Measurements from ENCODE around the gene HADHB. TPM values are rescaled to one million over a fixed set of nuclear protein-coding genes. Genes with fewer than 3 reads are reported as not detected.

HADHB gene
- total RNA-seq, 1 experiment from 2014 or later, result 41.3 TPM

DNA sequence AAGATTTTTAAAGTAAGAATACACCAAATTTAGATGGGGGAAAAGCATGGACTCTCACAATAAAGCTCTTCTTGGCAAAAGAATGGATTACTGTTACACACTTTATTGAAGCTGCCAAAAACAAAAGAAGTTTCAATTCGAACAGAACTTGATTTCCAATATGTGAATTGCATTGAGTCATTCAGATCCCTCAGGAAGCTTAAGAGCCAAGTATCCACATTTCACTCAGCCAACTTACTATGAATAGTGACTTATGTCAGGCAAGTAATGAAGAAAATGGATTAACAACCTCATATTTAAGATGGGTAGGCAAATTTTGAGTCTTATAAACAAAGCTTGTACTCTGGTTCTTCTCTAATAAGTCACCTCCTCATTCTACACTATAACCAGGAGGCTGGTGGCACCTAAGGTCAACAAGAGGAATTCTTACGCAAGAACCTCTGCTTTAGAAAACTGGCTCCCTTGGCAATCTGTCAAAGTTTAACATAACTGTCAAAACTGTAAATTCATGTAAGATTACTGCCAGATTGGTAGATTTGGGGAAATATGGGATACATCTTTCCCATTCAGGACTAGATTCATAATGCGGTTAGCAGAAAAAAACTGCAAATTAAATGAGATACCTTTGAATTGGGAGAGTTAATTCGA is 6.3 kb upstream of the HADHB start:
- peaks cover 13 to 45% (median 15%) of the 10 kb centered on the region in 3 experiments; a peak in 6 of 7 replicates for H3K36me3 Mint-ChIP-seq (ENCODE audit: insufficient read depth in 1 of 3, low read depth in 3 of 3)
- Histone ChIP-seq H4K5ac (ENCODE audit: insufficient read length, low read depth, low read length) (no peak overlapping the region), H3K23me2 (ENCODE audit: insufficient read length, low read depth, low read length, poor library complexity, severe bottlenecking) (peaks cover 7% of the 10 kb centered on the region), H3K4ac (ENCODE audit: low read depth, low read length) (no peak overlapping the region), H3K4me1 (ENCODE audit: insufficient read depth, low read length) (no peaks in the 10 kb centered on the region), H3K9me3 (ENCODE audit: control insufficient read depth, low read depth, low read length) (no peaks in the 10 kb centered on the region), H3K79me2 (ENCODE audit: insufficient read depth, low read length) (peaks cover 9% of the 10 kb centered on the region; the same call in 1 of the 2 replicates), H4K20me1 (ENCODE audit: control insufficient read depth, insufficient read depth, insufficient read length) (no peaks in the 10 kb centered on the region), H2BK15ac (ENCODE audit: low read depth, low read length) (no peak overlapping the region), H2BK12ac (ENCODE audit: insufficient read length, low read depth, low read length) (no peak overlapping the region), H3K9ac (ENCODE audit: extremely low read depth, insufficient read length, low read length) (no peak overlapping the region), H2BK120ac (ENCODE audit: low read depth, low read length, poor library complexity, severe bottlenecking) (no peak overlapping the region), H2AK5ac (ENCODE audit: insufficient read length, low read length) (no peak overlapping the region), H4K91ac (ENCODE audit: insufficient read length, low read depth, low read length) (no peak overlapping the region), H3K56ac (ENCODE audit: insufficient read length, low read depth, low read length) (no peak overlapping the region), H2BK5ac (ENCODE audit: insufficient read length, low read length) (no peak overlapping the region), H3K14ac (ENCODE audit: insufficient read depth, low read length) (no peak overlapping the region), H3T11ph (ENCODE audit: low read length) (no peak overlapping the region), H3K79me1 (ENCODE audit: insufficient read depth, low read depth, low read length, poor library complexity, severe bottlenecking) (no peaks in the 10 kb centered on the region), H2AFZ (ENCODE audit: low read length) (no peak overlapping the region), H3K4me2 (ENCODE audit: insufficient read depth, insufficient read length, low read length) (no peak overlapping the region), H4K8ac (replicated peaks; ENCODE audit: insufficient read length, low read depth, low read length) (no peak overlapping the region), H2BK20ac (ENCODE audit: low read depth, low read length, poor library complexity, severe bottlenecking) (no peak overlapping the region), H3K23ac (ENCODE audit: insufficient read length, low read depth, low read length) (no peak overlapping the region), H3K18ac (ENCODE audit: insufficient read length, low read depth, low read length) (no peak overlapping the region), H3K27me3 (ENCODE audit: insufficient read depth, low read length) (no peaks in the 10 kb centered on the region), H3K27ac (ENCODE audit: insufficient read length, low read depth, low read length) (no peak overlapping the region)
- H3K9me3 Mint-ChIP-seq, result no peaks in the 10 kb centered on the region
- DNase-seq, result no peak
- peaks cover 17 to 18% of the 10 kb centered on the region in 2 experiments for H3K4me1 Mint-ChIP-seq
- no CpG with 5 or more reads among the region's 4 CpGs for WGBS (ENCODE audit: extremely low coverage, insufficient read length, low lambda C conversion rate)
- no peak overlapping the region for H3K4me3 Mint-ChIP-seq
- no peaks in the 10 kb centered on the region for H3K27me3 Mint-ChIP-seq (ENCODE audit: low read depth)
- TF ChIP-seq, protein P1, sequence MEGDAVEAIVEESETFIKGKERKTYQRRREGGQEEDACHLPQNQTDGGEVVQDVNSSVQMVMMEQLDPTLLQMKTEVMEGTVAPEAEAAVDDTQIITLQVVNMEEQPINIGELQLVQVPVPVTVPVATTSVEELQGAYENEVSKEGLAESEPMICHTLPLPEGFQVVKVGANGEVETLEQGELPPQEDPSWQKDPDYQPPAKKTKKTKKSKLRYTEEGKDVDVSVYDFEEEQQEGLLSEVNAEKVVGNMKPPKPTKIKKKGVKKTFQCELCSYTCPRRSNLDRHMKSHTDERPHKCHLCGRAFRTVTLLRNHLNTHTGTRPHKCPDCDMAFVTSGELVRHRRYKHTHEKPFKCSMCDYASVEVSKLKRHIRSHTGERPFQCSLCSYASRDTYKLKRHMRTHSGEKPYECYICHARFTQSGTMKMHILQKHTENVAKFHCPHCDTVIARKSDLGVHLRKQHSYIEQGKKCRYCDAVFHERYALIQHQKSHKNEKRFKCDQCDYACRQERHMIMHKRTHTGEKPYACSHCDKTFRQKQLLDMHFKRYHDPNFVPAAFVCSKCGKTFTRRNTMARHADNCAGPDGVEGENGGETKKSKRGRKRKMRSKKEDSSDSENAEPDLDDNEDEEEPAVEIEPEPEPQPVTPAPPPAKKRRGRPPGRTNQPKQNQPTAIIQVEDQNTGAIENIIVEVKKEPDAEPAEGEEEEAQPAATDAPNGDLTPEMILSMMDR (conservative IDR thresholded peaks at IDR 0.05), result no peak
- H3K27ac Mint-ChIP-seq, result no peak overlapping the region

Data from H9 (cell line).